Keratinocyte (primary cell): Measurements from ENCODE around the gene LSP1.

ENCODE experiments used
- CTCF ChIP-seq, 3 experiments: IDR thresholded peaks in 1 of 3; conservative IDR thresholded peaks in 1 of 3; optimal IDR thresholded peaks in 1 of 3; 2 replicates in 2 of 3; 3 replicates in 1 of 3; pipeline versions ENCODE3 to v1.5.1; 2011; ENCODE audit warnings: low read length in 3 of 3, mild to moderate bottlenecking in 3 of 3, moderate library complexity in 2 of 3, control low read depth in 1 of 3, inconsistent platforms in 1 of 3; ENCODE audit not compliant: insufficient read depth in 2 of 3; ENCODE audit errors: extremely low read depth in 1 of 3
- EZH2 ChIP-seq: IDR thresholded peaks from one replicate; pipeline ENCODE4 v1.6.1; 2012; ENCODE audit warnings: inconsistent platforms, mild to moderate bottlenecking, low read length, moderate library complexity

- TF ChIP-seq CTCF (optimal IDR thresholded peaks at IDR 0.05 in 1 of 3, IDR thresholded peaks at IDR 0.05 in 1 of 3, conservative IDR thresholded peaks at IDR 0.05 in 1 of 3; ENCODE audit: extremely low read depth in 1 of 3, insufficient read depth in 2 of 3, low read length in 3 of 3) (no peak), EZH2 (no peak)
Observed at GRCh38 chr11:1916132-1916985, 63.5 kb downstream of the LSP1 start.
